Brain pericyte (primary cell): ENCODE results near the gene DGKZ.

ENCODE experiments used
- DNase-seq: peaks from one replicate; pipeline ENCODE4 v3.0.0-alpha.2; 2012; ENCODE audit warnings: low read depth, low spot score

DGKZ gene

GRCh38 chr11:46347637-46348311, 511 bp downstream of the DGKZ start:
- no peak for DNase-seq

- no peak for DNase-seq
Observed at GRCh38 chr11:46348566-46349401, 1.5 kb downstream of the DGKZ start.

- DNase-seq: no peak
Observed at GRCh38 chr11:46350695-46351094, 3.4 kb downstream of the DGKZ start.

GRCh38 chr11:46351148-46351547, 3.9 kb downstream of the DGKZ start:
- DNase-seq: no peak

- DNase-seq: no peak
Observed at GRCh38 chr11:46351606-46352005, 4.3 kb downstream of the DGKZ start.

- DNase-seq: no peak
Observed at GRCh38 chr11:46352063-46352841, 5.0 kb downstream of the DGKZ start.

- no peak for DNase-seq
Observed at GRCh38 chr11:46353698-46354097, 6.4 kb downstream of the DGKZ start.

- DNase-seq: no peak
Observed at GRCh38 chr11:46356924-46357482, 9.7 kb downstream of the DGKZ start.

GRCh38 chr11:46357483-46357936, 10.2 kb downstream of the DGKZ start:
- DNase-seq: no peak

GRCh38 chr11:46359953-46360352, 12.7 kb downstream of the DGKZ start:
- no peak for DNase-seq

- no peak for DNase-seq
Observed at GRCh38 chr11:46360878-46361277, 13.6 kb downstream of the DGKZ start.

- no peak for DNase-seq
Observed at GRCh38 chr11:46361283-46362155, 14.3 kb downstream of the DGKZ start.

GRCh38 chr11:46362156-46363030, 15.1 kb downstream of the DGKZ start:
- DNase-seq: no peak

- DNase-seq: no peak
Observed at GRCh38 chr11:46363031-46363407, 15.8 kb downstream of the DGKZ start.

GRCh38 chr11:46363455-46364005, 16.3 kb downstream of the DGKZ start:
- DNase-seq: no peak

GRCh38 chr11:46364056-46364455, 16.8 kb downstream of the DGKZ start:
- no peak for DNase-seq

GRCh38 chr11:46364791-46365190, 17.5 kb downstream of the DGKZ start:
- no peak for DNase-seq

- DNase-seq: no peak
Observed at GRCh38 chr11:46366260-46366659, 19.0 kb downstream of the DGKZ start.

- no peak for DNase-seq
Observed at GRCh38 chr11:46366661-46367161, 19.4 kb downstream of the DGKZ start.
